ENCODE measurements around the gene SPACA5. TPM values are rescaled to one million over a fixed set of nuclear protein-coding genes. Genes with fewer than 3 reads are reported as not detected.

SPACA5 gene
- polyA plus RNA-seq, 3 donors = 0.22 TPM; not detected in 2

Other genes with a start within 250 kb of the SPACA5 start
- 1 to 10 TPM; 6.7 to 7.6 (median 6.8) TPM for gene ZNF81, start 170.1 kb upstream of the SPACA5 start, polyA plus RNA-seq (ENCODE audit: insufficient read length in 3 of 3)
- gene ZNF182, start 3.0 kb upstream of the SPACA5 start, polyA plus RNA-seq (ENCODE audit: insufficient read length in 3 of 3) = 10 to 100 TPM; 10.2 to 12.5 (median 11.8) TPM
- gene ZNF630, start 64.7 kb downstream of the SPACA5 start, polyA plus RNA-seq (ENCODE audit: insufficient read length in 3 of 3) = 1 to 10 TPM; 3.2 to 4.3 (median 3.6) TPM
- gene SPACA5B, start 123.6 kb downstream of the SPACA5 start, polyA plus RNA-seq (ENCODE audit: insufficient read length in 3 of 3) = under 1 TPM in 1 of 3 donors, not detected in 2; 0.86 TPM
- not detected for gene SSX5, start 189.8 kb downstream of the SPACA5 start, polyA plus RNA-seq (ENCODE audit: insufficient read length in 3 of 3)
- gene SSX1, start 248.4 kb downstream of the SPACA5 start, polyA plus RNA-seq (ENCODE audit: insufficient read length in 3 of 3) = not detected